ENCODE results near the gene FAAH. TPM values are rescaled to one million over a fixed set of nuclear protein-coding genes. Genes with fewer than 3 reads are reported as not detected.

Gene FAAH
- total and polyA plus RNA-seq, 2 of the 13 experiments (the other 11 are each of a cell fraction or from before 2014, with no cell fraction given) = 5.4 to 11.0 TPM

DNA sequence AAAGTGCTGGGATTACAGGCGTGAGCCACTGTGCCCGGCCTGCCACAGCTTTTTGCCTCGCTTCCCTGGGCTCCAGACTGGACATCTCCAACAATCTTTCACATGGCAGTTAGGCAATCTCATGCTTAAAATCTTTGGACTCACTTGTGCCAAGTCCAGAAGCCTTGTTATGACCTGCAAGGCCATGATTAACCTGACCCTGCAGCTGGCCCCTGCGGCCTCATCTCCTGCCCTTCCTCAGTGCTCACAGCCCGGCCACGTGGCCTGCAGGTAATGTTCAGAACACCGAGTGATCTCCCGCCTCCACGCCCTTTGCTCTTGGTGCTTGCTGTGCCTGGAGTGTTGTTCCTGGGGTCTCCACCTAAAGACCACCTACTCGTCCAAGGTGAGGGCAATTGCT lies 24.9 kb downstream of the FAAH start (continued):
- TF ChIP-seq, protein P1, sequence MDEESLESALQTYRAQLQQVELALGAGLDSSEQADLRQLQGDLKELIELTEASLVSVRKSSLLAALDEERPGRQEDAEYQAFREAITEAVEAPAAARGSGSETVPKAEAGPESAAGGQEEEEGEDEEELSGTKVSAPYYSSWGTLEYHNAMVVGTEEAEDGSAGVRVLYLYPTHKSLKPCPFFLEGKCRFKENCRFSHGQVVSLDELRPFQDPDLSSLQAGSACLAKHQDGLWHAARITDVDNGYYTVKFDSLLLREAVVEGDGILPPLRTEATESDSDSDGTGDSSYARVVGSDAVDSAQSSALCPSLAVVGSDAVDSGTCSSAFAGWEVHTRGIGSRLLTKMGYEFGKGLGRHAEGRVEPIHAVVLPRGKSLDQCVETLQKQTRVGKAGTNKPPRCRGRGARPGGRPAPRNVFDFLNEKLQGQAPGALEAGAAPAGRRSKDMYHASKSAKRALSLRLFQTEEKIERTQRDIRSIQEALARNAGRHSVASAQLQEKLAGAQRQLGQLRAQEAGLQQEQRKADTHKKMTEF (CRISPR knock-in tag; IDR thresholded peaks at IDR 0.05) = 0 out of 2 replicates have a peak, but pooled peaks have one; percentile 41
- TF ChIP-seq SSRP1 (CRISPR knock-in tag; IDR thresholded peaks at IDR 0.05) (no peak), BHLHE40 (IDR thresholded peaks at IDR 0.05; ENCODE audit: low read length) (no peak), GATAD1 (CRISPR knock-in tag; IDR thresholded peaks at IDR 0.05) (no peak), ZNF768 (CRISPR knock-in tag; IDR thresholded peaks at IDR 0.05) (no peak), BCL6 (CRISPR knock-in tag; IDR thresholded peaks at IDR 0.05) (peak; percentile 33; the same call in 1 of the 2 replicates), ZNF564 (CRISPR knock-in tag; IDR thresholded peaks at IDR 0.05) (no peak), FOSL2 (CRISPR knock-in tag; IDR thresholded peaks at IDR 0.05) (no peak; the same call in 1 of the 2 replicates), MAFK (conservative IDR thresholded peaks at IDR 0.05 in 1 of 2, IDR thresholded peaks at IDR 0.05 in 1 of 2; ENCODE audit: low read length in 2 of 2) (no peak), CREB1 (IDR thresholded peaks at IDR 0.05) (no peak), CREB1 (CRISPR knock-in tag; IDR thresholded peaks at IDR 0.05) (no peak), CBX5 (CRISPR knock-in tag; IDR thresholded peaks at IDR 0.05; ENCODE audit: borderline replicate concordance) (no peak), ZNF737 (CRISPR knock-in tag; IDR thresholded peaks at IDR 0.05; ENCODE audit: borderline replicate concordance) (0 out of 2 replicates have a peak, but pooled peaks have one; percentile 11), TMF1 (CRISPR knock-in tag; IDR thresholded peaks at IDR 0.05; ENCODE audit: low read depth) (0 out of 2 replicates have a peak, but pooled peaks have one; percentile 41), ZNF878 (CRISPR knock-in tag; IDR thresholded peaks at IDR 0.05) (0 out of 2 replicates have a peak, but pooled peaks have one; percentile 63), MYC (CRISPR knock-in tag; IDR thresholded peaks at IDR 0.05; ENCODE audit: borderline replicate concordance) (peak; percentile 70; the same call in 1 of the 2 replicates), ZNF546 (CRISPR knock-in tag; conservative IDR thresholded peaks at IDR 0.05) (0 out of 2 replicates have a peak, but pooled peaks have one; percentile 35), NFKB2 (CRISPR knock-in tag; IDR thresholded peaks at IDR 0.05; ENCODE audit: borderline replicate concordance) (peak; percentile 22; the same call in 1 of the 2 replicates), ZFP37 (CRISPR knock-in tag; IDR thresholded peaks at IDR 0.05; ENCODE audit: borderline replicate concordance) (0 out of 2 replicates have a peak, but pooled peaks have one; percentile 49), KDM2A (CRISPR knock-in tag; IDR thresholded peaks at IDR 0.05; ENCODE audit: borderline replicate concordance, low read depth) (peak; percentile 36; the same call in 1 of the 2 replicates), ZNF234 (CRISPR knock-in tag; conservative IDR thresholded peaks at IDR 0.05) (no peak), ZFP36L2 (CRISPR knock-in tag; IDR thresholded peaks at IDR 0.05) (no peak), ZNF232 (CRISPR knock-in tag; IDR thresholded peaks at IDR 0.05; ENCODE audit: borderline replicate concordance) (0 out of 2 replicates have a peak, but pooled peaks have one; percentile 61), ZNF350 (CRISPR knock-in tag; IDR thresholded peaks at IDR 0.05; ENCODE audit: borderline replicate concordance, low read depth) (no peak), ZNF207 (IDR thresholded peaks at IDR 0.05; ENCODE audit: borderline replicate concordance) (no peak)
- TF ChIP-seq, protein P2, sequence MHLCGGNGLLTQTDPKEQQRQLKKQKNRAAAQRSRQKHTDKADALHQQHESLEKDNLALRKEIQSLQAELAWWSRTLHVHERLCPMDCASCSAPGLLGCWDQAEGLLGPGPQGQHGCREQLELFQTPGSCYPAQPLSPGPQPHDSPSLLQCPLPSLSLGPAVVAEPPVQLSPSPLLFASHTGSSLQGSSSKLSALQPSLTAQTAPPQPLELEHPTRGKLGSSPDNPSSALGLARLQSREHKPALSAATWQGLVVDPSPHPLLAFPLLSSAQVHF (CRISPR knock-in tag; IDR thresholded peaks at IDR 0.05) = no peak
- TF ChIP-seq, protein P3, sequence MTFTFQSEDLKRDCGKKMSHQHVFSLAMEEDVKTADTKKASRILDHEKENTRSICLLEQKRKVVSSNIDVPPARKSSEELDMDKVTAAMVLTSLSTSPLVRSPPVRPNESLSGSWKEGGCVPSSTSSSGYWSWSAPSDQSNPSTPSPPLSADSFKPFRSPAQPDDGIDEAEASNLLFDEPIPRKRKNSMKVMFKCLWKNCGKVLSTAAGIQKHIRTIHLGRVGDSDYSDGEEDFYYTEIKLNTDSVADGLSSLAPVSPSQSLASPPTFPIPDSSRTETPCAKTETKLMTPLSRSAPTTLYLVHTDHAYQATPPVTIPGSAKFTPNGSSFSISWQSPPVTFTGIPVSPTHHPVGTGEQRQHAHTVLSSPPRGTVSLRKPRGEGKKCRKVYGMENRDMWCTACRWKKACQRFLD (CRISPR knock-in tag; IDR thresholded peaks at IDR 0.05; ENCODE audit: borderline replicate concordance) = 0 out of 2 replicates have a peak, but pooled peaks have one; percentile 58
- TF ChIP-seq, protein P4, sequence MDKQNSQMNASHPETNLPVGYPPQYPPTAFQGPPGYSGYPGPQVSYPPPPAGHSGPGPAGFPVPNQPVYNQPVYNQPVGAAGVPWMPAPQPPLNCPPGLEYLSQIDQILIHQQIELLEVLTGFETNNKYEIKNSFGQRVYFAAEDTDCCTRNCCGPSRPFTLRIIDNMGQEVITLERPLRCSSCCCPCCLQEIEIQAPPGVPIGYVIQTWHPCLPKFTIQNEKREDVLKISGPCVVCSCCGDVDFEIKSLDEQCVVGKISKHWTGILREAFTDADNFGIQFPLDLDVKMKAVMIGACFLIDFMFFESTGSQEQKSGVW (CRISPR knock-in tag; IDR thresholded peaks at IDR 0.05; ENCODE audit: borderline replicate concordance) = no peak
